ENCODE data around the gene AGBL4. TPM values are rescaled to one million over a fixed set of nuclear protein-coding genes. Genes with fewer than 3 reads are reported as not detected.
A peak's percentile ranks its signal among the peaks of the same experiment; 100 is the strongest.

The AGBL4 gene
- total RNA-seq, 1 donor from 2014 or later, result not detected

DNA sequence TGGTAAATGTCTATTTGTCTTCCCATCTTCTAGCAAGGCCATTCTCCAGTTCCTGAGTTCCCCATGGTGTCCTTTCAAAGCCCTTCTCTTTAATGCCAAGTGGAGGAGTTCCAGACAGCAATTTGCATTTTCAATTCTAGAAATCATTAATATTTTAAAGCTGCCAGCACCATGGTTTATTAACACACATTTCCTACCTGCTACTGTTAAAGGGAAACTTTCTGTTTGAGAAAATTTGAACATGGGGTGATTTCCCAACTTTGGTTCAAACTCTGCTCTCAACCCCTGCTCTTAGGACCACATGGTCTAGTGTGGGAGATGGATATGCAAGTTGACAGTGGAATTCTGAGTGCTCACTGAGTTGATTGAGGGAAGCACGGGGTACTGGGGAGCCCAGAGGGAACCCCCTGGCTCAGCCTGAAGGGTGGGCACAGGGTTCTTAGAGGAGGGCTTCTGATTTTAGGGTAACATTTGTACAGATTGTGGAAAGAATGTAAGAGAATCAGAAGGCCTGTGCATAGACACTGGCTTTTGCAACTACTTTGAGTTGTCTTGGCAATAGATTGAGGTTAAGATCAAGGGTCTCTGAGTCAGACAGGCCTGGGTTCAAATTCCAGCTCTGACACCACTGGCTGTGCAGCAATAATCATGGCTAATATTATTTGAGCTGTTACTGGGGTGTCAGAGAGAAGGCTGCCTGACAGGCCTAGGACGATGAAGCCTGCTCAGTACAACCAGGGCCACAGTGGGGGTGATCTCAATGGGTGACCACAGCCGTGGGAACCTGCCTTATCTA lies 1344.8 kb downstream of the AGBL4 start:
- Histone ChIP-seq H3K27ac (no peak overlapping the region), H3K4me3 (no peak overlapping the region), H3K9me3 (no peaks in the 10 kb centered on the region), H3K27me3 (no peaks in the 10 kb centered on the region), H3K4me1 (no peaks in the 10 kb centered on the region), H3K36me3 (no peaks in the 10 kb centered on the region)
- TF ChIP-seq CTCF (IDR thresholded peaks at IDR 0.05), result no peak
- intact Hi-C loops (cut with DNase I), result no loop called here
- ATAC-seq (no peak), DNase-seq (no peak)

DNA sequence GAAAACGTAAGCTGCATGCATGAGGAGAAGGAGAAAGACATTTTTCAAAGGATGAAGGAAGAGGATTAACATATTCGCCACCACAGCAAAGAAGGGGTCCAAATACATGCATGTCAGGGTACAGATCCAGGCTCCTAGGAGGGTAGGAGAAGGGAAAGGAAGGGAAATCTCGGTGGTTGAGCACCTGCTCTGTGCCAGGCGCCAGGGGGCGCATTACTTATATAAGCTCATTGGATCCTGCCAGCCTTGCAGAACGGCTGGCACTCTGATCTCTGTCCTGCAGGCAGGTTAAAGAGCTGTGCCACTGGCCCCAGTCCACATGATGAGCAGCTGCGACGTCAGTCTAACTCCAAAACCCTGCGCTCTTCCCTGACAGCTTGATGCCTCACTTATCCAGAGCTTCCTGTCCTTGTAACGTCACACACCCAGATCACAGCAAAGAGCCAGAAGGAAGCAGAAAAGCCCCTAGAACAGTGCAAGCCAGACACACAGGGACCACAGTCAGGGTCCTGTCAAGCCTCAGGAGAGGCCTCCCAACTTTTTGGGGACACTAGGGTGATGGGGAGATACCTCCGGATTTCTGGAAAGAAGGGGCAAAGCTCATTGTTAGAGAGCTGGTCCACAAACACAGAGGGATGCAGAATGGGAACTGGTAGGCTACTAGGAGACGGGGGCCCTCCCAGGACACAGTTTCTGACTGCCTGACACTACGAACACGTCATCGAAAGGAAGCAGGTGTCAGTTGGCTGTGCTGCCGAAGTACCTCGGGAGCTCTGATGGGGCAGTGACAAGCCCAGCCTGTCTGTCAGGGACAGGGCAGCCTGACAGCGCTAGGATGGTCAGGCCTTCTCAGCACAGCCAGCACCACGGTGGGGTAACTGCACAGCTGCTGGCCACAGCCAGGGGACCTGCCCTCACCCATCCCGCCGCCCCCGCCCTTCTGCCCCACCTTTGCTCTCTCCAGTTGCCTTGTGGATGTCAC lies 1346.2 kb downstream of the AGBL4 start:
- no peaks in the 10 kb centered on the region for H3K4me1 ChIP-seq
- H3K9me3 ChIP-seq, result no peaks in the 10 kb centered on the region
- peak; percentile 76 for TF ChIP-seq CTCF (IDR thresholded peaks at IDR 0.05)
- H3K36me3 ChIP-seq, result no peaks in the 10 kb centered on the region
- no peak overlapping the region for H3K4me3 ChIP-seq
- ATAC-seq, result peak; percentile 87
- peak; percentile 84 for DNase-seq
- no peak overlapping the region for H3K27ac ChIP-seq
- no peaks in the 10 kb centered on the region for H3K27me3 ChIP-seq
- intact Hi-C loops (cut with DNase I), result no loop called here

GRCh38 chr1:48676822-48677221 lies 1346.9 kb downstream of the AGBL4 start:
- H3K27me3 ChIP-seq, result no peaks in the 10 kb centered on the region
- H3K4me3 ChIP-seq, result no peak overlapping the region
- intact Hi-C loops (cut with DNase I), result no loop called here
- H3K9me3 ChIP-seq, result no peaks in the 10 kb centered on the region
- no peaks in the 10 kb centered on the region for H3K4me1 ChIP-seq
- TF ChIP-seq CTCF (IDR thresholded peaks at IDR 0.05), result no peak
- H3K36me3 ChIP-seq, result no peaks in the 10 kb centered on the region
- H3K27ac ChIP-seq, result no peak overlapping the region
- ATAC-seq, result no peak
- DNase-seq, result no peak

- no peaks in the 10 kb centered on the region for H3K36me3 ChIP-seq
- H3K4me3 ChIP-seq, result no peak overlapping the region
- DNase-seq, result no peak
- TF ChIP-seq CTCF (IDR thresholded peaks at IDR 0.05), result no peak
- ATAC-seq, result no peak
- H3K27ac ChIP-seq, result no peak overlapping the region
- no peaks in the 10 kb centered on the region for H3K27me3 ChIP-seq
- no peaks in the 10 kb centered on the region for H3K9me3 ChIP-seq
- H3K4me1 ChIP-seq, result no peaks in the 10 kb centered on the region
- intact Hi-C loops (cut with DNase I), result no loop called here
These were observed 1347.4 kb downstream of the AGBL4 start for GRCh38 chr1:48676376-48676775.

- H3K9me3 ChIP-seq, result no peaks in the 10 kb centered on the region
- ATAC-seq (no peak), DNase-seq (no peak)
- H3K4me1 ChIP-seq, result no peaks in the 10 kb centered on the region
- no peaks in the 10 kb centered on the region for H3K36me3 ChIP-seq
- no peak overlapping the region for H3K4me3 ChIP-seq
- TF ChIP-seq CTCF (IDR thresholded peaks at IDR 0.05), result no peak
- intact Hi-C loops (cut with DNase I), result no loop called here
- H3K27ac ChIP-seq, result no peak overlapping the region
- no peaks in the 10 kb centered on the region for H3K27me3 ChIP-seq
These were observed 1348.5 kb downstream of the AGBL4 start for GRCh38 chr1:48675251-48675650.

Measured in upper lobe of right lung (tissue), 1 donor.